Right renal cortex interstitium (tissue), 3 donors: Measurements from ENCODE around the gene ALPL. TPM values are rescaled to one million over a fixed set of nuclear protein-coding genes. Genes with fewer than 3 reads are reported as not detected.

Experiments used
- DNase-seq, 3 donors: peaks; one replicate each; pipeline ENCODE4 v3.0.0-alpha.2; 2013; ENCODE audit warnings: low read depth in 3 of 3, low spot score in 2 of 3
- polyA plus RNA-seq, 3 donors: library from polyadenylated mRNA; unstranded; fragments of 120-200 nt; gene quantifications; one replicate each; pipeline ENCODE4 v1.2.1, GENCODE V29; 2013; ENCODE audit not compliant: insufficient read length in 3 of 3

Gene ALPL
- polyA plus RNA-seq, 3 donors, result 29.1 to 30.4 (median 30.2) TPM

GRCh38 chr1:21614419-21615115 lies 105.3 kb downstream of the ALPL start:
- no peak for DNase-seq

- no peak for DNase-seq
Observed at GRCh38 chr1:21616372-21616771, 107.1 kb downstream of the ALPL start.

DNA sequence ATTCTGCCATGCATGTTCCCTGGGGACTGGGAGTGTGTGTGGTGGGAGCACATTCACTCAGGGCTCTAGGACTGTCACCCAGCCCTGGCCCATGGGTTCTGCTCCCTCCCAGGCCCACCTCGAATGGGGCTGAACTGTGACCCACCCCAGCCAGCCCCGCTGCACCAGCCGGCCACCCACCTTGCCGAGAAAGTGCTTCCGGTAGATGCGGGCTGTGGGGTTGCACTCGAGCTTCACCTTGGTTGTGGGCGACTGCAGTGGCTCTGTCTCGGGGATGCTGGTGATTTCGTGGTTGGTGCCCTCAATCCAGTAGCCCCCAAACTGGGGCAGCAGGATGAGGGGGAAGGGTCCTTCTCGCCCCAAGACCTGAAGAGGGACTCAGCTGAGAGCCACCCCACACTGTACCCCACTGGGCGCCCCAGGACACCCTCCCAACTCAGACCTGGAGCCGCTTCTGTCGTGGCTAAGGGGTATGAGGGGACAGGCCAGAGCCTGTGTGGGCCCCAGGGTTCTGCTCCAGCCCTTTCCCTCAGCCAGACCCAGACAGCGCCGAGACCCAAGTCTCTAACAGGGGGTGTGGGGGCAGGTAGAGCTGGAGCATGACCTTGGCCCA lies 108.0 kb downstream of the ALPL start:
- DNase-seq, result no peak

GRCh38 chr1:21618059-21618458 lies 108.8 kb downstream of the ALPL start:
- DNase-seq, result no peak

DNA sequence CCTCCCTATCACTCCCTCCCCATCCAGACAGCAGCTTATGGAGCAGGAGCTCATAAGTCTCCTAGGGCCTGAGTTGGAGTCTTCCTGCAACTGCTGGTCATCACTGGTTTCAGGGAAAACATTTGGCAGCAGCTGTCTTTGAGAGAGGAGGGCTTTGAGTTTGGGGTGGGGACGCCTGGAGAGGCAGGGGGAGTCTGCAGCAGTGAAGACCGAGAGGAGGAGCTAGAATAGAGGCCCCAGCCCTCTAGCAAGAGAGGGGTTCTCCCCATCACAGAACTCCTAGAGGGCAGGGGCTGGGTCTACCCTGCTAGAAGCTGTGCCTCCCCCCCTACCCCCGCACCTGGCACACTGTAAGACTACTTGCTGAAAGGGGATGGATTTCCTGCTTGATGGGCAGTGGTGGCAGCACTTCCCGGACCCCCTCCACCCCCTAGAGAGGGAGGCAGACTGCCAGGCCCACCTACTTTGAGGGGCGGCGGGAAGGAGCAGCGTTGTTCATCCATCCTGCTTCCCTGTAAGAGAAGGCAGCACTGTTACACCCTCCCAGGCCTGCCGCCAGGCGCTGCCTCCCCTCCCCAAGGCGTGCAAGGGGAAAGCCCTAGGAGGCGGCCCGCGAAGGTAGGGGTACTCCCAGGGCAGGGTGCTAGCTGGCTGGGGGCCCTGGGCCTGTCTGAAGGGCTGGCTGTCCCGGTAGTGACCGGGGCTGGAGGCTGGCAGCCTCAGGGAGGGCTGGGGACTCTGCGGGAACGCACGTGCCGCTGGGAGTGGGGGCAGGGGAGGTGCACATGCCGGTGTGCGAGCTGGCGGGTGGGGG lies 109.5 kb downstream of the ALPL start:
- DNase-seq, result no peak

- DNase-seq, result no peak
Observed at GRCh38 chr1:21619375-21619947, 110.2 kb downstream of the ALPL start.

- DNase-seq, result no peak
Observed at GRCh38 chr1:21620011-21620410, 110.8 kb downstream of the ALPL start.

DNA sequence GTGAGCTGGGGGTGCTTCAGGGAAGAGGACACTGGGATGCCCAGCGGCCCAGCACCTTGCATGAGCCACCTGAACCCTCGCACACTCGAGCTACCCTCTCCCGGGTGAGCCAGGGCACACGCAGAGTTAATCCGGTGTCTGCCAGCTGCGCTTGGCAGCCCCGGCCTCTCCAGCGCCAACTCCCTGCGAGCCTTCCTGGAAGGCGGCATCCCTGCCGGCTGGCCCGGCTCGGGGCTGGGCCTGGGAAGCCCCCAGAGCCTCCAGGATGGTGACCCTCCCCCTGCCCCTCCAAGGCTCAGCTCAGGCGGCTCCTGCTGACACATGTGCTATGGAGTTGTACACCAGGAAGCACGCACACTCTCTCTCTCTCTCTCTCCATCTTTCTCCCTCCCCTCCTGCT lies 111.3 kb downstream of the ALPL start:
- no peak for DNase-seq

GRCh38 chr1:21621051-21621450 lies 111.8 kb downstream of the ALPL start:
- DNase-seq, result no peak

GRCh38 chr1:21621761-21622436 lies 112.7 kb downstream of the ALPL start:
- no peak for DNase-seq

DNA sequence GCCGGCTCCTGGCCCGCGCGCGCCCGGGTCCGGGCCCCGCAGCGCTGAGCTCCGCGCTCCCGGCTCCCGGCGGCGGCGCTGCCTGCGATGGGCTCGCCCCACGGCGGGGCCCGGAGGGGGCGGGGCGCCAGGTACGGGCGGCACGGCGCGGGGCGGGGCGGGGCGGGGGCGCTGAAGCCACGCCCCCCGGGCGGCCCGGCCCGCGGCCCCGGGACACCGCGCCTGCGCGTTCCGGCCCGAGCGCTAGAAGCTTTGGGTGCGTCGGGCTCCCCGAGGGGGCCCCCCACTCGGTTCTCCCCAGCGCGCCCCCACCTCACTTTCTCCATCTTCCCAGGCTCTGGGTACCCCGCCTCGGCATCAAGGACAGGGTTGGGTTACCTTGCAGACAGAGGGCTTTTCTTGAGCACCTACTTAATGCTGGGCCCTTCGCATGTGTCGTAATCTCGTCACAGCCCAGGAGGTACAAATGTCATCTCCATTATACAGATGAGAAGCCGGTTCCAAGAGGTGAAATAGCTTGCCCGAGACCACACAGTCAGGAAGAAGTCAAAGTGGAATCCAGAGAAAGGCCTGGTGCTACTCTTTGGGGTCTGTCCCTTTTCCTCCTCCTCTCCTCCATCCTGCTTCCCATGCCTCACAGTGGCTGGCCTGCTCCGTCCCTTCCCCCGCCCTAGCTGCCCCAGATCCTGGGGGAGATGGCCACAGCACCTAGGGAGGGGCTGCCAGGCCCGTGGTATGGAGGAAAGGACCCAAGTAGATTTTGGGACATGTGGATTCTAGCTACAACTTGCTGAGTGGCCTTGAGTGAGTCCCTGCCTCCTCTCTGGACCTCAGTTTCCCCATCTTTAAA lies 113.5 kb downstream of the ALPL start:
- DNase-seq, result no peak

- DNase-seq, result no peak
Observed at GRCh38 chr1:21623410-21623961, 114.3 kb downstream of the ALPL start.

DNA sequence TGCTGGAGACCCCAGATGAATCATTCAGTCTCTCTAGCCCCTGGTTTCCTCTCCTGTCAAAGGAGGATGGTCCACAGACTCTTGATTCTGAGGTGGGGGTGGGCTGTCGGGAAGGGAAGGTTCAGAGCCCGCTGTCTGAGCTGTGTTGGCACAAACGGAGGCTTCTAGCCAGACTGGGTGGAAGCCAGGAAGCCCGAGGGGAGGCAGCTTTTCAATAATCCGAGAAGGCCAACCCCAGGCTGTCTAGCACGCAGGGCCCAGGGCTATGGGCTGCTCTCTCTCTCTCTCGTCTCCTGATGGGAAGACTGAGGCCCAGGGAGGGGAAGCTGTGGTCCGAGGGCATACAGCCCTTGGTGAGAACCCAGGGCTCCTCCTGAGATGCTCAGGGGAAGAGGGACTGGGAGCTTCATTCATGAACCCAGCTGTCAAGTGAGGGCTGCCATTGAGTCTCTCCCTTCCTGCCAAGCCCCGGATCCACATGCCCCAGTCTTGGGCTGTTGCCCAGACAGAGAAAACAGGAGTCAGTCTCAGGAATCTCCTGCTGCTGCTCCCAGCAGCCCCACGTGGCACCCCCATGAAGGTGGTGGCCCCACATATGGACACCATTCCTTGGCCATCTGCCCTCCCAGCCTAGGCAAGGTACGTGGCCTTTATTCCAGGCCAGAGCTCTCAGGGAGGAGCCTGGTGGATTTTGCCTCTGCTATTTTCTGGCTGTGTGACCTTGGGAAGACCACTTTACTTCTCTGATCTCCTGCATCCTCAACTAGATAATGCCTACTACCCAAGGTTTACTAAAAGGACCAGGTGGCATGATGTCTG lies 115.6 kb downstream of the ALPL start:
- no peak for DNase-seq

GRCh38 chr1:21625390-21626190 lies 116.4 kb downstream of the ALPL start:
- DNase-seq, result no peak

DNA sequence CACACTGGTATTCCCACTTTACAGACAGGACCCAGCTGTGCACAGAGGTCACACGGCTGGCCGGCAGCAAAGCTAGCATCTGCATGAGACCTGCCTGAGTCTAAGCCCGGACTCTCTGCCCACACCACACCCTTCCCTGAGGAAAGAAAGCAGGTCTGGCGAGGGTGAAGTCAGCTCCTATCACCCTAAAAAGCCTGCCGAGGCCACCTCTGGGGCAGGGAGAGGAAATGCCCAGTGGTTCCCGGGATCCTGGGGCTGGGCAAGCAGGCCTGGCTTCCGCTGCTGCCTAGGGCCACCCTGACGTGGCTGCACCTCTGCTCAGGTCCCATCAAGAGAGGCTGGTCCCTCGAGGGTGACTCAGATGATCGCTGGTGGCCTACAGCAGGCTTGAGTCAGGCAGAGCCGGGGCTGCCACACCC lies 117.7 kb downstream of the ALPL start:
- no peak for DNase-seq
